PC-9 (cell line): ENCODE data around the gene ZNF219. TPM values are rescaled to one million over a fixed set of nuclear protein-coding genes. Genes with fewer than 3 reads are reported as not detected.

Source experiments
- BruUV-seq: library from RNA; stranded (reverse); fragments of 400-500 nt; replicated peaks from 2 replicates; lab custom pipeline; 2021; lab: Mats Ljungman, UMichigan
- CTCF ChIA-PET: fragments of 300-600 bp; sonication (Branson Sonifier 250); formaldehyde crosslinking; loops from one replicate; lab custom pipeline; 2022; ENCODE audit warnings: antibody characterized with exemption; lab: Charles Lee
- POLR2A ChIA-PET: fragments of 300-600 bp; sonication (Branson Sonifier 250); formaldehyde crosslinking; loops from one replicate; lab custom pipeline; 2022; ENCODE audit warnings: antibody characterized with exemption; ENCODE audit not compliant: unreplicated experiment; lab: Charles Lee
- DNase-seq, 2 experiments: peaks; one replicate each; pipeline versions ENCODE4 v3.0.0 to v3.0.0-alpha.2; 2015 to 2022; ENCODE audit warnings: mixed read lengths in 1 of 2
- H2AFZ ChIP-seq: fragments of 200-600 bp; sonication (generic); 2 replicates; pipeline ENCODE4 v1.8.1; 2017; ENCODE audit warnings: antibody characterized with exemption
- H3F3A ChIP-seq: fragments of 200-600 bp; sonication (generic); 2 replicates; pipeline ENCODE4 v1.8.1; 2017; ENCODE audit warnings: antibody characterized with exemption, mild to moderate bottlenecking, low read depth; ENCODE audit not compliant: insufficient read depth
- H3K27ac ChIP-seq: fragments of 200-600 bp; sonication (generic); 2 replicates; pipeline ENCODE4 v1.6.1; 2016; ENCODE audit warnings: mixed run types
- H3K27me3 ChIP-seq: fragments of 200-600 bp; sonication (generic); 2 replicates; pipeline ENCODE4 v1.6.1; 2016; ENCODE audit warnings: low read depth, mixed run types; ENCODE audit not compliant: insufficient read depth
- H3K36me3 ChIP-seq: fragments of 200-600 bp; sonication (generic); 2 replicates; pipeline ENCODE4 v1.6.1; 2016; ENCODE audit warnings: low read depth, mixed run types
- H3K4me1 ChIP-seq: fragments of 200-600 bp; sonication (generic); replicated peaks from 2 replicates; pipeline ENCODE4 v1.6.1; 2016; ENCODE audit warnings: mixed run types; ENCODE audit not compliant: insufficient read depth
- H3K4me2 ChIP-seq: fragments of 200-600 bp; sonication (generic); 2 replicates; pipeline ENCODE4 v1.6.1; 2017; ENCODE audit warnings: mixed run types
- H3K4me3 ChIP-seq: fragments of 200-600 bp; sonication (generic); 2 replicates; pipeline ENCODE4 v1.6.1; 2016; ENCODE audit warnings: mixed run types
- H3K79me2 ChIP-seq: fragments of 200-600 bp; sonication (generic); 2 replicates; pipeline ENCODE4 v1.6.1; 2017; ENCODE audit warnings: low read depth, mixed run types
- H3K9me2 ChIP-seq: fragments of 200-600 bp; sonication (generic); 2 replicates; pipeline ENCODE4 v1.8.1; 2017; ENCODE audit warnings: mild to moderate bottlenecking; ENCODE audit not compliant: insufficient read depth
- H3K9me3 ChIP-seq: fragments of 200-600 bp; sonication (generic); 2 replicates; pipeline ENCODE4 v1.8.1; 2016; ENCODE audit warnings: low read depth; ENCODE audit not compliant: insufficient read depth
- H4K20me1 ChIP-seq: fragments of 200-600 bp; sonication (generic); 2 replicates; pipeline ENCODE4 v1.8.1; 2017; ENCODE audit not compliant: insufficient read depth
- CTCF ChIP-seq: fragments of 200-600 bp; sonication (generic); conservative IDR thresholded peaks from 2 replicates; pipeline ENCODE4 v1.6.1; 2017; ENCODE audit warnings: mixed run types, antibody characterized with exemption, mild to moderate bottlenecking, moderate library complexity
- EZH2 ChIP-seq: fragments of 200-600 bp; sonication (generic); IDR thresholded peaks from 2 replicates; pipeline ENCODE4 v1.8.0; 2017; ENCODE audit warnings: antibody characterized with exemption, low read depth
- intact Hi-C: fragments of 100-400 bp; cut with micrococcal nuclease; formaldehyde crosslinking; loops from one replicate; pipeline ENCODE4 v1.10.0; 2022; ENCODE audit not compliant: unreplicated experiment
- total RNA-seq: library from RNA; stranded (reverse); gene quantifications from 2 replicates; pipeline ENCODE4 v1.2.3, GENCODE V29; 2021

The ZNF219 gene
- total RNA-seq, 1 experiment from 2014 or later: 25.3 TPM

- POLR2A ChIA-PET: no interaction called here
- H4K20me1 ChIP-seq: no peaks in the 10 kb centered on the region
- H3K79me2 ChIP-seq: no peaks in the 10 kb centered on the region
- H3K4me1 ChIP-seq: no peaks in the 10 kb centered on the region
- no peaks in the 10 kb centered on the region for H3K36me3 ChIP-seq
- H3K4me3 ChIP-seq: peak overlapping the region; percentile 64; the same call in 1 of the 2 replicates
- no peak for TF ChIP-seq EZH2
- TF ChIP-seq CTCF: no peak
- intact Hi-C loops: loop anchor here (5.0 to 10.0 kb wide), 2 partner anchors 55 to 488 kb away; no protein-coding TSS in a partner anchor
- no TSS peak for BruUV-seq
- H3K27ac ChIP-seq: no peak overlapping the region
- peak overlapping the region; percentile 83 for H3K4me2 ChIP-seq
- no peaks in the 10 kb centered on the region for H3F3A ChIP-seq
- no peaks in the 10 kb centered on the region; the same call in none of the 2 replicates for H3K27me3 ChIP-seq
- H2AFZ ChIP-seq: 0 out of 2 replicates have a peak overlapping the region, but pooled peaks have one; percentile 79
- no peaks in the 10 kb centered on the region for H3K9me2 ChIP-seq
- DNase-seq: no peak
- CTCF ChIA-PET: interaction anchor here (0.6 to 2.2 kb wide), 2 partner anchors 35 to 72 kb away, joined by 6 to 19 read pairs; no protein-coding TSS in a partner anchor
- H3K9me3 ChIP-seq: no peaks in the 10 kb centered on the region
Measured at GRCh38 chr14:21069388-21070082, 28.9 kb downstream of the ZNF219 start.

- Histone ChIP-seq H3K4me1 (no peaks in the 10 kb centered on the region), H3K9me2 (no peaks in the 10 kb centered on the region), H3K27me3 (no peaks in the 10 kb centered on the region; the same call in none of the 2 replicates), H2AFZ (no peak overlapping the region), H3K27ac (no peak overlapping the region), H3K36me3 (no peaks in the 10 kb centered on the region), H3K4me2 (no peak overlapping the region), H3F3A (no peaks in the 10 kb centered on the region), H3K4me3 (no peak overlapping the region), H4K20me1 (no peaks in the 10 kb centered on the region), H3K9me3 (no peaks in the 10 kb centered on the region), H3K79me2 (no peaks in the 10 kb centered on the region)
- TF ChIP-seq EZH2 (no peak), CTCF (peak; percentile 54)
- intact Hi-C loops: loop anchor here (1.0 to 10.0 kb wide), 3 partner anchors 36 to 489 kb away; no protein-coding TSS in a partner anchor
- ChIA-PET CTCF (interaction anchor here (1.1 to 2.2 kb wide), 4 partner anchors 36 to 67 kb away, joined by 3 to 19 read pairs (median 8); no protein-coding TSS in a partner anchor), POLR2A (interaction anchor here (0.6 to 0.7 kb wide), 3 partner anchors 36 to 369 kb away, joined by 4 to 6 read pairs (median 5); no protein-coding TSS in a partner anchor)
- peak in 1 of 2 experiments; percentile 44 for DNase-seq
- BruUV-seq: no TSS peak
Measured at GRCh38 chr14:21068521-21069387, 29.7 kb downstream of the ZNF219 start.
